CD4-positive, alpha-beta T cell treated with Interleukin-4 for 1 hour (primary cell): ENCODE data around the gene POTEI.
"Not testable (repeated sequence)": the region's sequence is repeated elsewhere in the genome, so short reads cannot be mapped to it uniquely, and the experiment has no call there.

Source experiments
- DNase-seq, 2 donors: peaks; one replicate each; pipeline ENCODE4 v3.0.0-alpha.2; 2020 to 2022

Gene POTEI

GRCh38 chr2:130454712-130455083 is 54.4 kb downstream of the POTEI start:
- DNase-seq: not testable (repeated sequence)

DNA sequence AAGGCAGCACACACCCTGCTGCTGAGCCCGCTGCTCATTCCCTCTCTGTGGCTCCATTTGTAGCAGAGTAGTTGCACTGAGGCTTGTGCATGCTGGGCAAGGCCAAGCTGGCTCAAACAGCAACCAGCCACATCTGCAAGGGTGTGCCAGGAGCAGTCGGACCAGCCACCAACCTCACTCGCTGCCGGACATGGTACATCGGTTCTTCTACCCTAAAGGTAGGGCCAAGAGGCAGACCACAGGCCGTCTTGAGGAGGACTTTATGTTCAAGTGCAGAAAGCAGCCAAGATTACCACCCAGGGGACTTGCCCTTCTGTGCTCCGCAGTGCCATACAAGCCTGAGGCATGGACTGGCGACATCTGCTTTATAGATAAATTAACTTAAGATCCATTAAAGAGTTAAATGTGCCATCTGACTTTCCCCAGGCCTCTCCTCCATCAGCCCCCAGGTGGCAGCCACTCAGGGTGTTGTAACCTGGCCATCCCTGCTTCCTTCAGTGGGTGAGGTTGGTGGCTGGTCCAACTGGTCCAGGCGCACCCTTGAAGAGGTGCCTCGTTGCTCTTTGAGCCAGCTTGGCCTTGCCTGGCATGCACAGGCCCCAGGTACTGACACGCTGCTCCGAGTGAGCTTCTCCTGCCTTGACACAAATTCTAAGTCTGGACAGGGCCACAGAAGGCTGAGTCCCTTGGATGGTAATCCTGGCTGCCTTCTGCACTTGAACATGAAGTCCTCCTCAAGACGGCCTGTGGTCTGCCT is 55.0 kb downstream of the POTEI start:
- not testable (repeated sequence) for DNase-seq

DNA sequence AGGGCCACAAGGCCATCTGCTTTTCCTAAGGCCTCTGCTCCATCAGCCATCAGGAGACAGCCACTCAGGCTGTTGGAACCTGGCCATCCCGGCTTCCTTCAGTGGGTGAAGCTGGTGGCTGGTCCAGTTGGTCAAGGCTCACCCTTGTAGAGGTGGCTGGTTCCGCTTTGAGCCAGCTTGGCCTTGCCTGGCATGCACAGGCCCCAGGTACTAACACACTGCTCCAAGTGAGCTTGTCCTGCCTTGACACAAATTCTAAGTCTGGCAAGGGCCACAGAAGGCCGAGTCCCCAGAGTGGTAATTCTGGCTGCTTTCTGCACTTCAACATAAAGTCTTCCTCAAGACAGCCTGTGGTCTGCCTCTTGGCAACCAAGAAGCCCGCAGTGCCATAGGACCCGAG is 56.2 kb downstream of the POTEI start:
- not testable (repeated sequence) for DNase-seq

DNA sequence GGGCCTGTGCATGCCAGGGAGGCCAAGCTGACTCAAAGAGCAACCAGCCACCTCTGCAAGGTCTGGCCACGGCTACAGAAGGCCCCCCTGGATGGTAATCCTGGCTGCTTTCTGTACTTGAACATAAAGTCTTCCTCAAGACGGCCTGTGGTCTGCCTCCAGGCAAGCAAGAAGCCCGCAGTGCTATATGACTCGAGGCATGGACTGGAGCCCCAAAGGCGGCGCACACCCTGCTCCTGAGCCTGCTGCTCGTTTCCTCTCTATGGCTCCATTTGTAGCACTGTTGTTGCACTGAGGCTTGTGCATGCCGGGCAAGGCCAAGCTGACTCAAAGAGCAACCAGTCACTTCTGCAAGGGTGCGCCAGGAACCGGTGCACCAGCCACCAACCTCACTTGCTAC is 57.3 kb downstream of the POTEI start:
- not testable (repeated sequence) for DNase-seq

- not testable (repeated sequence) for DNase-seq
These were observed 57.9 kb downstream of the POTEI start for GRCh38 chr2:130451278-130451677.

GRCh38 chr2:130450366-130450765 is 58.8 kb downstream of the POTEI start:
- not testable (repeated sequence) for DNase-seq

GRCh38 chr2:130427631-130428030 is 81.5 kb downstream of the POTEI start:
- peak; percentile 16 to 39 for DNase-seq

DNA sequence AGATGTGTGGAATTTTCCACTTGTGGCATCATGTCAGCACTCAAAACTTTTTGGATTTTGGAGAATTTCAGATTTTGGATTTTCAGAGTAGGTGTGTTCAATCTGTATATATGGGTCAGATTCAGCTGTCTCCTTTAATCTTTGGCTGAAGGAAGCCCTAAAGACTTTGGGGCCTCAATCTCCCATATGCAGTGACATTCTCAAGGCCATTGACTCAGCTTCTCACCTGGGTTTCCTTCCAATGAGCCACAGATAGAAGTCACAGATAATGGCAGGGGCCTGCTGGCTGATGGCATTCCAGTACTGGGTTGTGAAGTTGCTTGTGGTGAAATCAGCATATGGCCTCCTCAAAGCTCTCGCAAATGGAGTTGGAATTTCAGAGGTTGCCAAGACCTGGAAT is 90.3 kb downstream of the POTEI start:
- not testable (repeated sequence) for DNase-seq

DNA sequence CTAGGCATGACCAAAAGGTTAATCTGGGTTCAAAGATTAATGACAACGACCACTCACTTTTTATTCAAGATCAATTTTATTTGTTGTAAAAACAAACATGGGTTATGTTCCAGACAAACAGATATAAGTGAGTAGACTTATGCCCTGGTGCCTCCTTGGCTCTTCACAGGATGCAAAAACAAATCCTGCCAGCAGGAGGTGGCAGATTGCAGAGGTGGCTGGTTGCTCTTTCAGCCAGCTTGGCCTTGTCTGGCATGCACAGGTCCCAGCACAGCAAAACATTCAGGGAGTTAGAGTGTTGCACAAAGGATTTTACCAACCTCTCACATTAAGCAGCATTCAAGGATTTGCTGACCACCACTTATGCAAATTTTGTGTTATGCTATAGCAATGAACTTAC is 92.4 kb downstream of the POTEI start:
- peak; percentile 19 to 34 for DNase-seq
